ENCODE measurements around the gene GHR.
"Not testable (repeated sequence)": the region's sequence is repeated elsewhere in the genome, so short reads cannot be mapped to it uniquely, and the experiment has no call there.

GHR gene

DNA sequence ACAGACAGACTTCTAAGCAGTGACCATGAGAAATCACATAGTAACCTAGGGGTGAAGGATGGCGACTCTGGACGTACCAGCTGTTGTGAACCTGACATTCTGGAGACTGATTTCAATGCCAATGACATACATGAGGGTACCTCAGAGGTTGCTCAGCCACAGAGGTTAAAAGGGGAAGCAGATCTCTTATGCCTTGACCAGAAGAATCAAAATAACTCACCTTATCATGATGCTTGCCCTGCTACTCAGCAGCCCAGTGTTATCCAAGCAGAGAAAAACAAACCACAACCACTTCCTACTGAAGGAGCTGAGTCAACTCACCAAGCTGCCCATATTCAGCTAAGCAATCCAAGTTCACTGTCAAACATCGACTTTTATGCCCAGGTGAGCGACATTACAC lies 295.4 kb downstream of the GHR start:
- DNase-seq (ENCODE audit: low read depth in 2 of 2): no peak

DNA sequence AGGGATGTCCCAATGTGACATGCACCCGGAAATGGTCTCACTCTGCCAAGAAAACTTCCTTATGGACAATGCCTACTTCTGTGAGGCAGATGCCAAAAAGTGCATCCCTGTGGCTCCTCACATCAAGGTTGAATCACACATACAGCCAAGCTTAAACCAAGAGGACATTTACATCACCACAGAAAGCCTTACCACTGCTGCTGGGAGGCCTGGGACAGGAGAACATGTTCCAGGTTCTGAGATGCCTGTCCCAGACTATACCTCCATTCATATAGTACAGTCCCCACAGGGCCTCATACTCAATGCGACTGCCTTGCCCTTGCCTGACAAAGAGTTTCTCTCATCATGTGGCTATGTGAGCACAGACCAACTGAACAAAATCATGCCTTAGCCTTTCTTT lies 295.8 kb downstream of the GHR start:
- no peak for DNase-seq (ENCODE audit: low read depth in 2 of 2)

DNA sequence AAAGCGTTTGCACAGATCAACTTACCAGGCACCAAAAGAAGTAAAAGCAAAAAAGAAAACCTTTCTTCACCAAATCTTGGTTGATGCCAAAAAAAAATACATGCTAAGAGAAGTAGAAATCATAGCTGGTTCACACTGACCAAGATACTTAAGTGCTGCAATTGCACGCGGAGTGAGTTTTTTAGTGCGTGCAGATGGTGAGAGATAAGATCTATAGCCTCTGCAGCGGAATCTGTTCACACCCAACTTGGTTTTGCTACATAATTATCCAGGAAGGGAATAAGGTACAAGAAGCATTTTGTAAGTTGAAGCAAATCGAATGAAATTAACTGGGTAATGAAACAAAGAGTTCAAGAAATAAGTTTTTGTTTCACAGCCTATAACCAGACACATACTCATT lies 297.0 kb downstream of the GHR start:
- no peak for DNase-seq (ENCODE audit: low read depth in 2 of 2)

DNA sequence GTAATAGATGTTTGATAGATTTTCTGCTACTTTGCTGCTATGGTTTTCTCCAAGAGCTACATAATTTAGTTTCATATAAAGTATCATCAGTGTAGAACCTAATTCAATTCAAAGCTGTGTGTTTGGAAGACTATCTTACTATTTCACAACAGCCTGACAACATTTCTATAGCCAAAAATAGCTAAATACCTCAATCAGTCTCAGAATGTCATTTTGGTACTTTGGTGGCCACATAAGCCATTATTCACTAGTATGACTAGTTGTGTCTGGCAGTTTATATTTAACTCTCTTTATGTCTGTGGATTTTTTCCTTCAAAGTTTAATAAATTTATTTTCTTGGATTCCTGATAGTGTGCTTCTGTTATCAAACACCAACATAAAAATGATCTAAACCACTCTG lies 298.2 kb downstream of the GHR start:
- DNase-seq (ENCODE audit: low read depth in 2 of 2): no peak

DNA sequence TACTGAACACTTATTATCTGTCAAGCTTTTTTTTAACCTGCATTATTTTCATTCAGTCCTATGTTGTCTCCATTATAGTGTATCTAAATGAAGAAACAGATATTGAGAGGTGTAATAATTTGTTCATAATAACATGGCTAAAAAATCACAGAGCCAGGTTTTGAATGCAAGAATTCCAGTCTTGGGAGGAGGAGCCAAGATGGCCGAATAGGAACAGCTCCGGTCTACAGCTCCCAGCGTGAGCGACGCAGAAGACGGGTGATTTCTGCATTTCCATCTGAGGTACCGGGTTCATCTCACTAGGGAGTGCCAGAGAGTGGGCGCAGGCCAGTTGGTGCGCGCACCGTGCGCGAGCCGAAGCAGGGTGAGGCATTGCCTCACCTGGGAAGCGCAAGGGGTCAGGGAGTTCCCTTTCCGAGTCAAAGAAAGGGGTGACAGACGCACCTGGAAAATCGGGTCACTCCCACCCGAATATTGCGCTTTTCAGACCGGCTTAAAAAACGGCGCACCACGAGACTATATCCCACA lies 311.4 kb downstream of the GHR start:
- DNase-seq (ENCODE audit: low read depth in 2 of 2): not testable (repeated sequence)

DNA sequence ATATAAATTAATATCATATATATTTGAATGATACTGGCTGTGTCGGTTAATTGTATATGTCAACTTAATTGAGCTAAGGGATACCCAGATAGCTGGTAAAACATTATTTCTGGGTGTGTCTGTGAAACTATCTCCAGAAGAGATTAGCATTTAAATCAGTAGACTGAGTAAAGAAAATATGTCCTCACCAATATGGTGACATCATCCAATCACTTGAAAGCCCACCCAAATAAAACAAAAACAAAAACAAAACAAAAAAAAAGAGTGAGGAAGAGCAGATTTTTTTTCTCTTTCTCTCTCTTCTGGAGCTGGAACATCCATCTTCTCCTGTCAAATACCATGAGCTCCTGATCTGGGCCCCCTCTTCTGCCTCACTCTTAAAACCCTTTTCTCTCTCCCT lies 317.7 kb downstream of the GHR start:
- DNase-seq (ENCODE audit: low read depth in 2 of 2): no peak

DNA sequence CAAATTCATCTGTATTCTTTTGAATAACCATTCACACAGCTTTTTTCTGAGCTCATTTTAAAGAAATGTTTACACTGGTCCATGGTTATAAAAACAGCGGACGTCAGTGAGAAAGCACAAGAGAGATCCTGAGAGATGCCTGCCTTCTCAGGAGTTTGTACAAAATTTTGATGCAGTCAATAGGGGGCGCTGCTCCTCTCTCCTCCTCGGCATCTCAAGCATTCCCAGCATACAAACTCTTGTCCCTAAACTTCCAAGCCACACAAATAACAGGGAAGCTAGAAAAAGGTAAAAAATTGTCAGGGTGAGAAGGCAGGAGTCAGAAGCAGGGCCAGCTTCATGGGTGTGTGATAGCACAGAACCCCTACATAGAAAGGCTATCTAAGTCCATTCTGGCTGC lies 322.2 kb downstream of the GHR start:
- DNase-seq (ENCODE audit: low read depth in 2 of 2): no peak

DNA sequence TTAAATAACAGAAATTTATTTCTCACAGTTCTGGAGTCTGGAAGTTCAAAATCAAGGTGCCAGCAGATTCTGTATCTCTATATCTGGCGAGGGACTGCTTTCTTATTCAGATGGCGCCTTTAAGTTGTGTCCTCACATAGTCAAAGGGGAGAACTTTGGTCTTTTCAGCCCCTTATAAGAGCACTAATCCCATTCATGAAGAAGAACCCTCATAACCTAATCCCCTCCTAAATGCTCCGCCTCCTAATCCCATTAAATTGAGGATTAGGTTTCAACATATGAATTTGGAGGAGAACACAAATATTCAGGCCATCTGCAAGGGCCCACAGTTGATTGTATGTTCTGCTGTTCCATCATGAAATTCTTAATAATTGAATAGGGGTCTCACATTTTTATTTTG lies 322.6 kb downstream of the GHR start:
- no peak for DNase-seq (ENCODE audit: low read depth in 2 of 2)

DNA sequence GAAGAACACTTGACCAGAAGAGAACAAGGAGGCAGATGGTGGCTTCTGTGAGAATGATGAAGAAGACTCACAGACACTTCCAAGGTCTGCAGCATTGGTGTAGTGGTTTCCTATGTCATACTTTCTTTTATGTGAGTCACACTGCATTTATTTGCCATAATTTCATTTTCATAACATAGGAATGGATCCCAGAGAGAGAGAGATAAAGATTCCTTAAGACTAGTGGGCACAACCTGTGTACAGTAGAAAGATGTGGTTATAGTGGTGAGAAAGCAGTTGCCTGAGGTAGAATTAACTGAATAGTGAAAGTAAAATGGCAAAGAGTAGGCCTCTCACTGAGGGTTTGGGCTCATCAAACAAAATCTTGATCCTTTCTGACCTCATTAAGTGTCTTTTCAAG lies 325.8 kb downstream of the GHR start:
- no peak for DNase-seq (ENCODE audit: low read depth in 2 of 2)

DNA sequence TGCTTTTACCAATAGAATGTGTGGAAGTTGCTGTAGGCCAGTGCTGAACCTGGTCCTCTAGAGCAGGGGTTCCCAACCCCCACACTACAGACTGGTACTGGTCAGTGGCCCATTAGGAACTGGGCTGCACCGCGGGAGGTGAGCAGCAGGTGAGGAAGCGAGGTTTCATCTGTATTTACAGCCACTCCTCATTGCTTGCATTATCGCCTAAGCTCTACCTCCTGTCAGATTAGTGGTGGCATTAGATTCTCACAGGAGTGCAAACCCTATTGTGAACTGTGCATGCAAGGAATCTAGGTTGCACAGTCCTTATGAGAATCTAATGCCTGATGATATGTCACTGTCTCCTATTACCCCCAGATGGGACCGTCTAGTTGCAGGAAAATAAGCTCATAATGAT lies 327.3 kb downstream of the GHR start:
- DNase-seq (ENCODE audit: low read depth in 2 of 2): no peak

DNA sequence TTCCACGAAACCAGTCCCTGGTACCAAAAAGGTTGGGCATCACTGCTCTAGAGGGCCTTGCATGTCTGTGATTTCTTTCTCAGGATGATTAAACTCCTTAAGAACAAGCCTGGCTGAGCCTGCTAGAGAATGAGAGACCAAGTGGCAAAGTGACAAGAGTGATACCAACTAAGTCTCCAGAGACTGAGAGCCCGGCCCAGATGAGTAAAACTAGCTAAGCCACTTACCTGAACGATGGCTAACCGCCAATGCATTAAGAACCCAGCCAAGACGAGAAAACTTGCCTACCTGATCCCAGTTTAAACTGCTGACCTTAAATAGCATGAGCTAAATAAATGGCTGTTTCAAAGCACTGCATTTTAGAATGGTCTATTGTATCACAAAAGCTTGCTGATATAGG lies 327.8 kb downstream of the GHR start:
- DNase-seq (ENCODE audit: low read depth in 2 of 2): no peak

DNA sequence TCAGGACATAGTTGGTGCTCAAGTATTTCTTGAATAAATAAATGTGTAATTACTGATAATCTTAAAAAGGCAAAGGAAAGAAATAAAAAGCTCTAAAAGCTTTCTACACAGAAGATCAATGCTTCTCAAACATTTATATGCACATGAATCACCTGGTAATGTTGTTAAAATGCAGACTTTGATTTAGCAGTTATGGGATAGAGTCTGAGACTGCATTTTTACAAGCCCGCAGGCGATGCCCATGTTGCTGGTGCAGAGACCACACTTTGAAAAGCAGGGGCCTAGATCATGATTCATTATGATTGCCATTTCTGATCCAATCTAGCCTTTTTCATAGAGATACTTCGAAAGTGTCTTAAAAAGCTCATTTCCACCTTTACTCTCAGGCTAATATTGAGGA lies 329.9 kb downstream of the GHR start:
- no peak for DNase-seq (ENCODE audit: low read depth in 2 of 2)

DNA sequence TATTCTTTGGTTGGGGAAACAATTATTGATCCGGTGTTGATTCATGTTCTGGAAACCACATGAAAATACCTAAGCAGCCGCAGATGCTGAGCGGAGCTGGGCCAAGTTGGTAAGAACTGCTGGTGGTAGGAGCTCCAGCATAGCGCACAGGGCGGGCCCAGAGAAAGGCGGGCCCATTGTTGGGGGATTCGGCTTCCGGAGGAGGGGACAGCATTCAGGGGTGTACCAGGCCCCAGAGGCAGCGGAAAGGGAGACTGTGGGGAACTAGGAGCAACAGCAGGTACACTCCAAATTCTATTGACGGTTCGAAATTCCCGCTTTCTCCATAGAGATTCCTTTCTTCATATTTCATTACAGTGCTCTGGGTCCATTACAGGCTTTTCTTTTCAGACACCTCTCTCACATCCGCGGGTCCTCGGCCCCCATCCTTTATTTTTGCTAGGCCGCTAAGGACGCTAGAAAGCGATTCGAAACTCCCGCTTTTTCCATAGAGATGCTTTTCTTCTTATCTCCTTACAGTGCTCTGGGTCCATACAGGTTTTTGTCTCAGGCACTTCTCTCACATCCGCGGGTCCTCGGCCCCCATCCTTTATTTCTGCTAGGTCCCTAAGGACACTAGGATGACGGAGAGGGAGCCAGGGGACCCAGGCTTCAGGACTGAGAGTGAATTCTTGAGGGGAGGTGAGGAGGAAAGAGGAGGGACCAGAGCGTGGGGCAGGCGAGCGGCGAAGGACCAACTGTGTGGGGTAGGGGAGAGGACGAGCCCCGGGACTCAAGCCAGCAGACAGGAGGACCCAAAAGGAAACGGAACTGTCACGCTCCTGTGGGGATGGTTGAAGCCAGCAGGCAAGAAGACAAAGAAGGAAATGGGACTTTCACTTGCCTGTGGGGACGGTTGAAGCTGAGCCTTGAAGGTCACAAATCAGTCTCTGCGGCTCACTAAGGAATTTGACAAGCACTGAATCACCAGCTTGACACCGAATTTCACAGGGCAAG lies 333.7 kb downstream of the GHR start, which contains the start of gene CCDC152:
TSS of gene CCDC152 (plus strand) at position 213 of the 996 bp plus-strand sequence. CDS start 2,304 bp downstream, outside the sequence.
- peak; percentile 27 for DNase-seq (ENCODE audit: low read depth in 2 of 2)

DNA sequence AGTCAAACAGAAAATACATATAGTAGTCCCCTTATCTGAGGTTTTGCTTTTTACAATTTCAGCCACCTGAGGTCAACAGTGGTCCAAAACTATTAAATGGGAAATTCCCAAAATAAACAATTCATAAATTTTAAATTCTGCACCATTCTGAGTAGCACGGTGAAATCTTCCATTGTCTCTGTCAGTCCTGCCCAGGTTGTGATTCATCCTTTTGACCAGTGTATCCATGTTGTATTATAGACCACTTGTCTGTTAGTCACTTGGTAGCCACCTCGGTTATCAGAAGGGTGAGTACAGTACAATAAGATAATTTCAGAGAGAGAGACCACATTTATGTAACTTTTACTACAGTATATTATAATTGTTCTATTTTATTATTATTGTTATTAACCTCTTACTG lies 336.2 kb downstream of the GHR start:
- no peak for DNase-seq (ENCODE audit: low read depth in 2 of 2)

DNA sequence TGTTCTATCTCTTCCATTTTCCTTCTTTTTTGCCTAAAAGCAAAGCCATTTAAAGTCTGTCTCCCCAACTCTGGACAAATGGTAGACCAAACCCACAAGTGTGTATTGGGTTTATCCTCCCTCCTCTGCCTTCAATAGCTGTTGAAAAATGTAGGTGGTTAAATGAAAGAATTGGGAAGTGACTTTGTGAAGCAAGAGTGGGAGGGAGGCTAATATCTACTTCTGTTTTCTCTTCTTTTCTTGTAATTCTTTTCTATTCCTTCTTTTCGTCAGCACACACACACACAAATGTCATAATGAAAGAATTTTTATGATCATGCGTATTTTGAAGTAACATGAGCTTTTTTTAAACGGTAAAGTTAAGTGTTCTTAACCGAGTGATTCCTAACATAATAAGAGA lies 337.2 kb downstream of the GHR start:
- DNase-seq (ENCODE audit: low read depth in 2 of 2): no peak

DNA sequence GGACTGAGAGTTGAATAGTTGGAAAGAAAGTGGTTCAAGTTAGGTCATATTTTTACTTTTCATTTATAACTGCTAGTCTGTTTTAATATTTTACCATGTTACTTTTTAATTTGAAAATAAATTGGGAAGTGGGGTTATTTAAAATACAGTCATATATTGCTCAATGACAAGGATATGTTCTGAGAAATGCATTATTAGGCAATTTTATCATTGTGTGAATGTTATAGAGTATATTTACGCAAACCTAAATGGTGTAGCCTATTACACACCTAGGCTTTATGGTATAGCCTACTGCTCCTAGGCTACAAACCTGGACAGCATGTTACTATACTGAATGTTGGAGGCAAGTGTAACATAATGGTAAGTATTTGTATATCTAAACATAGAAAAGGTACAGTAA lies 338.6 kb downstream of the GHR start:
- no peak for DNase-seq (ENCODE audit: low read depth in 2 of 2)

DNA sequence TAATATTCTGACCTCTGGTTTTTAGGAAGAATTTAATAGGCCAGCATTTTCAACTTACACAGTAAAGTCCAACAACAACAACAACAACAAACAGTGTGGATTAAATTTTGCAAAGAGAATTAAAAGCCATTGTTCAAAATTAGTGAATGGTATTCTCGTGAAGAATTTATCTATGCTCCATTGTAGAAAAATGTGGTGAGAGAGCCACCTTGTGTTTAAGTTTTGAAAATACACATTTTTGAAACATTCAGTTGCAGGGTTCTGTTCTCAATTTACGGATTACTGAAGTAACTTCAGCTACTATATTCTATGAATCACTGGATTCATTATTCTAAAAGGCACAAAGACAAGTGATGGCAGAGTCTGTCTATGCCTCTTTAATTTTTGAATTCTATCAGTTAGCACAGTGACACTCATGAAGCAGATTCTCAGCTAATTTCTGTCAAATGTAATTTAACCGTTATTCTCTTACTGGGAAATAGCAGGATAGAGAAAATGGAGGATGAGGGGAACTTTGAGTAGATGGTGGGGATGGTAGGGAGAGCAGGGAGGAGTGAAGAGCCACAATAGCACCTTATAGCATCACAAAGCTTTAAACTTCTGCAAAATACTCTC lies 344.4 kb downstream of the GHR start:
- no peak for DNase-seq (ENCODE audit: low read depth in 2 of 2)

DNA sequence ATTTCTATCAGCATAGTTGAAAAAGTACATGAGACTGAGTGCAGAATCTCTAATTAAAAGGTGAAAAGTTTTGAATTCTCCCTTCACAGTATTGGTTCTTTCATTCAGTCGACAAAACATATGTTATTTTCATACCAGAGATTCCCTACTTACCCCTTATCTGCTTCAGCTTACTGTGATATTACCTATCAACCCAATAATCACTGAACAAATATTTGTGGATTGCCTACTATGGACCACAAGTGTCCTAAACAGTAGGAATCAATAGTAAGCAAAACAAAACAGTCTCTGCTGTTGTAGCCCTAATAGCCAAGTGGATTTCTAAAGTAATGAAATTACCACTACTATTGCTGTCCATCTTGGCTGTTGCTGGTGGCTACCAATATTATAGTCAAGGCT lies 344.9 kb downstream of the GHR start:
- no peak for DNase-seq (ENCODE audit: low read depth in 2 of 2)

DNA sequence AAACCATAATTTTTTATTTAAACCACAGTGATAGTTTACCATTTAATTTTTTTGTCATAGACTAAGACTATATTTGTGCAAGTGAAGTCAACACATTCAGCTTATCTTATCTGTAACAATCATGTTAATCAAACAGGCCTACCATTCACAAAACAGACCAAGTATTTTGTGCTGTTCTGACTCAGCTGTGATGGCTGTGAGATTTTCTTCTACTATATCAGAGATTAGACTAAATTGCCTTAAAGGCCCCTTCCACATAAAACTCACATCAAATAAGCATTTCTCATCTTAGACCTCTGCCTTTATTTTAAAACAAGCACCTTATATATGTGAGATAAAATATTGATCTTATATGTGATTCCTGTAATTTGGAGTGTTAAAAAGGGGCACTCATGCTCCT lies 346.8 kb downstream of the GHR start:
- no peak for DNase-seq (ENCODE audit: low read depth in 2 of 2)

Data from activated CD8-positive, alpha-beta memory T cell treated with anti-CD3 and anti-CD28 coated beads for 4 hours (primary cell).